Choroid plexus epithelial cell (primary cell): ENCODE results near the gene CCS.

Experiments
- DNase-seq: peaks from one replicate; pipeline ENCODE4 v3.0.0-alpha.2; 2010; ENCODE audit warnings: low read depth
- H3K4me3 ChIP-seq: 2 replicates; pipeline ENCODE4 v1.5.1; 2011; ENCODE audit warnings: low read depth, mild to moderate bottlenecking, control low read depth, low read length, moderate library complexity
- TF ChIP-seq, protein P1 (sequence below): conservative IDR thresholded peaks from 2 replicates; pipeline ENCODE4 v1.5.1; 2011; ENCODE audit warnings: low read depth, mild to moderate bottlenecking, control low read depth, inconsistent platforms, low read length, moderate library complexity

CCS gene

DNA sequence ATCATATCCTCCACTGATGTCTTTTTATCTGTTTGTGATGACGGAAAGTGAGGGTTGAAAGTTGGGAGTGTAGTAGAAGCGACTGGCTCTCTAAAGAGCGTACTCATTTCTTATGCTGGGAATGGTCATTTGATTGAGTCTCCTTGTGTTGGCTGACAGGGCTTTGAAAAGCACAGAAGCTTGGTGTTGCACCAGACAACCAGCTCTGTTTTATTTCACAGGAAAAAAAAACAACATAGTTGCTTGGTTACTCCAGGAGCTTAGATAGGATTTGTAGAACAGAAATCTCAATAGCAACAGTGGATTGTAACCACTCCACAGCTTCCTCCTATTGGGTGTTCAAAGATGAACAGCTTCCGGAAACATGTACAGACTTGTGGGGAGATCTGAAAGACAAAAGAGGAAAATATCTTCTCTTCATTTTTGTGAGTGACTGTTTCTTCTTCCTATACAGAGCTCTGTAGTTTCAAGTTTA, 26.1 kb downstream of the CCS start:
- DNase-seq, result peak; percentile 85
- peak overlapping the region; percentile 97 for H3K4me3 ChIP-seq
- TF ChIP-seq, protein P1, sequence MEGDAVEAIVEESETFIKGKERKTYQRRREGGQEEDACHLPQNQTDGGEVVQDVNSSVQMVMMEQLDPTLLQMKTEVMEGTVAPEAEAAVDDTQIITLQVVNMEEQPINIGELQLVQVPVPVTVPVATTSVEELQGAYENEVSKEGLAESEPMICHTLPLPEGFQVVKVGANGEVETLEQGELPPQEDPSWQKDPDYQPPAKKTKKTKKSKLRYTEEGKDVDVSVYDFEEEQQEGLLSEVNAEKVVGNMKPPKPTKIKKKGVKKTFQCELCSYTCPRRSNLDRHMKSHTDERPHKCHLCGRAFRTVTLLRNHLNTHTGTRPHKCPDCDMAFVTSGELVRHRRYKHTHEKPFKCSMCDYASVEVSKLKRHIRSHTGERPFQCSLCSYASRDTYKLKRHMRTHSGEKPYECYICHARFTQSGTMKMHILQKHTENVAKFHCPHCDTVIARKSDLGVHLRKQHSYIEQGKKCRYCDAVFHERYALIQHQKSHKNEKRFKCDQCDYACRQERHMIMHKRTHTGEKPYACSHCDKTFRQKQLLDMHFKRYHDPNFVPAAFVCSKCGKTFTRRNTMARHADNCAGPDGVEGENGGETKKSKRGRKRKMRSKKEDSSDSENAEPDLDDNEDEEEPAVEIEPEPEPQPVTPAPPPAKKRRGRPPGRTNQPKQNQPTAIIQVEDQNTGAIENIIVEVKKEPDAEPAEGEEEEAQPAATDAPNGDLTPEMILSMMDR, result no peak

GRCh38 chr11:66624450-66624849, 31.5 kb downstream of the CCS start:
- H3K4me3 ChIP-seq, result no peak overlapping the region
- TF ChIP-seq, protein P1, result no peak
- no peak for DNase-seq

GRCh38 chr11:66625041-66625751, 32.2 kb downstream of the CCS start:
- TF ChIP-seq, protein P1, result no peak
- no peak overlapping the region for H3K4me3 ChIP-seq

DNA sequence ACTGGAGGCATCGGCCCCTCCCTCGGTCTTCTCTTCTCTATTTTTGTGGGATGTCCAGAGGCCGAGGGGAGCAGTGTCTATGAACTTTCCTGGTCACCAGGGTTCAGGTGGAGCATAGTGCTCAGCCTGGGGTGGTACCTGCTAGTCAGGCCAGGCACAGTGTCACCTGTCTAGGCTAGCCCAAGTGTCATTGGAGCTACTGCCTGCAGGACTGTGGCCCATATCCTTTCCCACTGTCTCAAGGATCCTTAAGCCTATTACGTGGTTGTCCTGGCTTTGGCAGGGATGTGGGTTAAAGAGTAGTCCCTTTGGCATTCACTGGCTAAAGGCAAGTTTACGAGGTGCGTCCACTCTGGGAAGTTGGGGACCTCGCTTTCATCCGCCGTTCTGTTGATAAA, 32.8 kb downstream of the CCS start:
- DNase-seq, result no peak
- TF ChIP-seq, protein P1, result no peak
- no peak overlapping the region for H3K4me3 ChIP-seq

More at GRCh38 chr11:66625041-66625751, 32.2 kb downstream of the CCS start:
- no peak for DNase-seq

DNA sequence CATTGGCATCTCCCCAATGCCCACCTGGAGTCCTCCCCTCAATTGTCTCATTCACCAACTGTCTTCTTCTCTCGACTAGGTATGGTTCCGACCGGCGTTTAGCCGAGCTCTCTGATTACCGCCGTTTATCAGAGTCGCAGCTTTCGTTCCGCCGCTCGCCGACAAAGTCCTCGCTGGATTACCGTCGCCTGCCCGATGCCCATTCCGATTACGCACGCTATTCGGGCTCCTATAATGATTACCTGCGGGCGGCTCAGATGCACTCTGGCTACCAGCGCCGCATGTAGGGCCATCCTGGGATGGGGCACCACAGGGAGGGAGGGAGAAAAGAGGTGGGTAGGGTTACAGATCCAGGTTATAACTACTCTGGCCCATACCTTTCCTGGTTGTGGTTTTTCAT, 33.4 kb downstream of the CCS start:
- DNase-seq, result no peak
- TF ChIP-seq, protein P1, result no peak
- no peak overlapping the region for H3K4me3 ChIP-seq

- TF ChIP-seq, protein P1, result no peak
- DNase-seq, result no peak
- H3K4me3 ChIP-seq, result no peak overlapping the region
Observed at GRCh38 chr11:66626926-66627325, 33.9 kb downstream of the CCS start.

DNA sequence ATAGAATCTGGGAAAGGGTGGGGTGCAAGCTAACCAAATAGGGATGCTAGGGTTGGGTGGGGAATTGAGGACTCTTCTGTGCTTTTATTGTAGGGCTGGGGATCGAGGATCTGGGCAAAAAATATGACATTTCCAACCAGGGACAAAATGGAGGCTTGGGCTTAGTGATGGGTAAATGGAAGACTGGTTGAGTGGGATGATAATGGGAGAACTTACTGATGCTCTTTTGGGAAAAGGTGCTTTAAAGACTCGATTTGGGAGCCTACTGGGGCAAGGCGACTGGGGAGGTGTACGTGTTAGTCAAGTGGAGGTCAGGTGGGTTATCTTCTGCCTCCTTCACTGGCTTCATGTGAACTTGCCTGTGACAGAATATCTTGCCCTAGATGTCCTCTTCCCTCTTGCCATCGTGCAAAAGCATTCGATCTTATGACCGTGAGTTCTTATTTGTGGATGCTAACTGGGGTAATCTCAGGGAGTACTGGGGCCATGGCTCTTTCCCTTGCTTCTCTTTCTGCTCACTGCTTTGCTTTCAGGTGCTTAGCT, 35.1 kb downstream of the CCS start:
- DNase-seq, result no peak
- TF ChIP-seq, protein P1, result no peak
- H3K4me3 ChIP-seq, result no peak overlapping the region
